D721Med (cell line): ENCODE results near the gene TRAPPC3L.
"Not testable (repeated sequence)": the region's sequence is repeated elsewhere in the genome, so short reads cannot be mapped to it uniquely, and the experiment has no call there.

Experiments
- DNase-seq: peaks from one replicate; pipeline ENCODE4 v3.0.0; 2011; ENCODE audit warnings: low spot score; ENCODE audit not compliant: insufficient read length
- FAIRE-seq: peaks from 2 replicates; lab custom pipeline; 2011; peaks lifted over from hg19 to GRCh38; lab: Jason Lieb, UNC
- CTCF ChIP-seq: IDR thresholded peaks from 2 replicates; pipeline ENCODE4 v1.5.1; 2012; ENCODE audit warnings: mild to moderate bottlenecking, control low read depth; ENCODE audit not compliant: insufficient read depth; ENCODE audit errors: missing control alignments

The TRAPPC3L gene

GRCh38 chr6:116511424-116512110, 33.9 kb downstream of the TRAPPC3L start, which contains the start of gene CALHM5:
TSS of gene CALHM5 (plus strand) at chr6:116511639. CDS start at chr6:116511697, 58 bp downstream.
- DNase-seq (no peak), FAIRE-seq (no peak)
- TF ChIP-seq CTCF: peak; percentile 36

GRCh38 chr6:116508527-116508926, 37.0 kb downstream of the TRAPPC3L start:
- no peak for TF ChIP-seq CTCF
- DNase-seq: no peak
- no peak for FAIRE-seq

GRCh38 chr6:116507324-116507723, 38.2 kb downstream of the TRAPPC3L start:
- no peak for FAIRE-seq

GRCh38 chr6:116500969-116501433, 44.5 kb downstream of the TRAPPC3L start:
- FAIRE-seq: no peak
- no peak for TF ChIP-seq CTCF
- no peak for DNase-seq

More at GRCh38 chr6:116507324-116507723, 38.2 kb downstream of the TRAPPC3L start:
- no peak for DNase-seq
- TF ChIP-seq CTCF: no peak

- no peak for TF ChIP-seq CTCF
- DNase-seq: no peak
- FAIRE-seq: no peak
Observed at GRCh38 chr6:116497113-116497676, 48.3 kb downstream of the TRAPPC3L start.

GRCh38 chr6:116495161-116495560, 50.3 kb downstream of the TRAPPC3L start:
- FAIRE-seq: not testable (repeated sequence)

GRCh38 chr6:116492331-116493067, 53.0 kb downstream of the TRAPPC3L start:
- TF ChIP-seq CTCF: no peak
- FAIRE-seq: no peak
- no peak for DNase-seq

More at GRCh38 chr6:116495161-116495560, 50.3 kb downstream of the TRAPPC3L start:
- not testable (repeated sequence) for DNase-seq
